Hepatocyte (in vitro differentiated cells): ENCODE measurements around the gene BEAN1. TPM values are rescaled to one million over a fixed set of nuclear protein-coding genes. Genes with fewer than 3 reads are reported as not detected.
"Not testable (repeated sequence)": the region's sequence is repeated elsewhere in the genome, so short reads cannot be mapped to it uniquely, and the experiment has no call there.

ENCODE experiments used
- DNase-seq: peaks from one replicate; pipeline ENCODE4 v3.0.0-alpha.2; 2016; ENCODE audit warnings: low spot score
- H2AFZ ChIP-seq: fragments of 200-600 bp; sonication (generic); 2 replicates; pipeline ENCODE4 v1.6.0; 2016; ENCODE audit warnings: antibody characterized with exemption, mild to moderate bottlenecking
- H3K27ac ChIP-seq: fragments of 200-600 bp; sonication (generic); 2 replicates; pipeline ENCODE4 v1.5.1; 2016; ENCODE audit warnings: mild to moderate bottlenecking
- H3K27me3 ChIP-seq: fragments of 200-600 bp; sonication (generic); 2 replicates; pipeline ENCODE4 v1.6.1; 2016
- H3K36me3 ChIP-seq: fragments of 200-600 bp; sonication (generic); replicated peaks from 2 replicates; pipeline ENCODE4 v1.5.1; 2016; ENCODE audit warnings: low read depth; ENCODE audit not compliant: insufficient read depth
- H3K4me1 ChIP-seq: fragments of 200-600 bp; sonication (generic); 2 replicates; pipeline ENCODE4 v1.5.1; 2016; ENCODE audit warnings: mild to moderate bottlenecking, moderate library complexity; ENCODE audit not compliant: insufficient read depth
- H3K4me2 ChIP-seq: fragments of 200-600 bp; sonication (generic); 2 replicates; pipeline ENCODE4 v1.6.0; 2016
- H3K4me3 ChIP-seq: fragments of 200-600 bp; sonication (generic); 2 replicates; pipeline ENCODE4 v1.5.1; 2016; ENCODE audit warnings: mild to moderate bottlenecking
- H3K79me2 ChIP-seq: fragments of 200-600 bp; sonication (generic); 2 replicates; pipeline ENCODE4 v1.6.0; 2017; ENCODE audit warnings: mild to moderate bottlenecking
- H3K9me2 ChIP-seq: fragments of 200-600 bp; sonication (generic); replicated peaks from 2 replicates; pipeline ENCODE4 v1.6.0; 2017; ENCODE audit warnings: mild to moderate bottlenecking; ENCODE audit not compliant: insufficient read depth
- H3K9me3 ChIP-seq: fragments of 200-600 bp; sonication (generic); 2 replicates; pipeline ENCODE4 v1.5.1; 2016; ENCODE audit warnings: low read depth, mild to moderate bottlenecking
- H4K20me1 ChIP-seq: fragments of 200-600 bp; sonication (generic); 2 replicates; pipeline ENCODE4 v1.6.0; 2016; ENCODE audit warnings: mild to moderate bottlenecking; ENCODE audit not compliant: insufficient read depth, poor library complexity, severe bottlenecking
- CTCF ChIP-seq: fragments of 200-600 bp; sonication (generic); IDR thresholded peaks from 2 replicates; pipeline ENCODE4 v1.5.1; 2016; ENCODE audit warnings: antibody characterized with exemption, mild to moderate bottlenecking; ENCODE audit not compliant: poor library complexity
- EZH2 ChIP-seq: fragments of 200-600 bp; sonication (generic); IDR thresholded peaks from 2 replicates; pipeline ENCODE4 v1.6.1; 2016; ENCODE audit warnings: antibody characterized with exemption, mild to moderate bottlenecking, borderline replicate concordance
- EZH2phosphoT487 ChIP-seq: fragments of 200-600 bp; sonication (generic); IDR thresholded peaks from one replicate; pipeline ENCODE4 v1.6.1; 2018; ENCODE audit warnings: antibody characterized with exemption, mild to moderate bottlenecking, low read depth, moderate library complexity; ENCODE audit not compliant: unreplicated experiment, severe bottlenecking
- WGBS: methylation state at CpG from one replicate; pipeline ENCODE4 v1.1.6; 2016; ENCODE audit warnings: low lambda C conversion rate; ENCODE audit errors: missing lambda C conversion rate; 5-methylcytosine and 5-hydroxymethylcytosine counted together
- polyA plus RNA-seq: library from polyadenylated mRNA; unstranded; fragments of >200 nt; fragmentation: Nextera tagmentation; extraction: Ambion mirVana; gene quantifications from 2 replicates; pipeline ENCODE4 v1.2.1, GENCODE V29; 2016
- total RNA-seq: library from RNA; depleted of rRNA; stranded (reverse); fragments of >200 nt; gene quantifications from 2 replicates; pipeline ENCODE4 v1.2.3, GENCODE V29; 2014

Gene BEAN1
- total and polyA plus RNA-seq, 2 experiments from 2014 or later: 0.63 to 1.8 TPM

GRCh38 chr16:66466636-66467035 is 39.5 kb downstream of the BEAN1 start:
- not testable (repeated sequence) for H3K4me3 ChIP-seq, DNase-seq, H2AFZ ChIP-seq, H4K20me1 ChIP-seq, H3K9me2 ChIP-seq, H3K27me3 ChIP-seq, H3K4me1 ChIP-seq, H3K4me2 ChIP-seq, H3K27ac ChIP-seq, H3K9me3 ChIP-seq, H3K79me2 ChIP-seq, H3K36me3 ChIP-seq
- 89% methylated on average over 6 of the region's 6 CpGs for WGBS

GRCh38 chr16:66467611-66468010 is 40.5 kb downstream of the BEAN1 start:
- 91% methylated on average over 5 of the region's 5 CpGs for WGBS
- no peak for TF ChIP-seq CTCF
- no peak for TF ChIP-seq EZH2phosphoT487
- no peak for TF ChIP-seq EZH2
- no peak for DNase-seq

GRCh38 chr16:66468321-66468965 is 41.3 kb downstream of the BEAN1 start:
- Histone ChIP-seq H3K9me2 (no peaks in the 10 kb centered on the region), H3K4me2 (no peak overlapping the region), H3K4me3 (no peak overlapping the region), H3K79me2 (no peaks in the 10 kb centered on the region), H3K36me3 (no peaks in the 10 kb centered on the region), H4K20me1 (no peaks in the 10 kb centered on the region), H3K27me3 (no peaks in the 10 kb centered on the region), H3K27ac (no peak overlapping the region), H3K9me3 (no peaks in the 10 kb centered on the region), H2AFZ (no peak overlapping the region), H3K4me1 (no peaks in the 10 kb centered on the region)
- TF ChIP-seq CTCF (no peak), EZH2phosphoT487 (no peak), EZH2 (no peak)
- 83% methylated on average over 11 of the region's 11 CpGs for WGBS
- no peak for DNase-seq

More at GRCh38 chr16:66467611-66468010, 40.5 kb downstream of the BEAN1 start:
- no peaks in the 10 kb centered on the region for H3K27me3 ChIP-seq
- no peaks in the 10 kb centered on the region for H3K9me3 ChIP-seq
- H3K27ac ChIP-seq: no peak overlapping the region
- no peak overlapping the region for H3K4me3 ChIP-seq
- H3K79me2 ChIP-seq: no peaks in the 10 kb centered on the region
- H3K4me2 ChIP-seq: no peak overlapping the region
- H3K9me2 ChIP-seq: no peaks in the 10 kb centered on the region
- H2AFZ ChIP-seq: no peak overlapping the region
- H3K36me3 ChIP-seq: no peaks in the 10 kb centered on the region
- no peaks in the 10 kb centered on the region for H4K20me1 ChIP-seq
- H3K4me1 ChIP-seq: no peaks in the 10 kb centered on the region

- TF ChIP-seq EZH2phosphoT487: no peak
- WGBS: 92% methylated on average over 23 of the region's 26 CpGs
- H3K9me2 ChIP-seq: no peaks in the 10 kb centered on the region
Observed at GRCh38 chr16:66469291-66469946, 42.3 kb downstream of the BEAN1 start.

More at GRCh38 chr16:66469291-66469946, 42.3 kb downstream of the BEAN1 start:
- no peak overlapping the region for H2AFZ ChIP-seq
- no peaks in the 10 kb centered on the region for H3K27me3 ChIP-seq
- H3K27ac ChIP-seq: no peak overlapping the region
- H3K4me1 ChIP-seq: no peaks in the 10 kb centered on the region
- H3K36me3 ChIP-seq: no peaks in the 10 kb centered on the region
- H3K4me3 ChIP-seq: no peak overlapping the region
- no peaks in the 10 kb centered on the region for H4K20me1 ChIP-seq
- no peaks in the 10 kb centered on the region for H3K9me3 ChIP-seq
- H3K4me2 ChIP-seq: no peak overlapping the region
- DNase-seq: no peak
- H3K79me2 ChIP-seq: no peaks in the 10 kb centered on the region
